ENCODE results near the gene LRRC72.

DNA sequence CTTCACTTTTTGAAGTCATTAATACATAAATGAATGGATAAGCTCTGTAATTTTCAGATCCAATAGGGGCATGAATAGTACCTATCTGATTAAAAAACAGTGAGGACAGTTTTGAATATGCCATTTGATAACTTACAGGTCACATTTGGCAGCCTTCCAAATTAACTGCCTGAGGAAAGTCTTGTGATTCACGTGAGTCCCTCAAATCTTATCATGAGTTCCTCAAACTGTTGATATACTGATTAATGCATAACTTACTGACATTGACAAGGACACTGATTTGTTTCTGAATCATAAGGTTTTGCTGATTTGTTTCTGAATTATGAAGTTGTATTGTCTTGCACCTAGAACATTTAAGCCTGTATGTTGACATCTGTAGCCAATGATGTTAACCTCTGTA, 63.8 kb downstream of the LRRC72 start:
- TF ChIP-seq, protein P1, sequence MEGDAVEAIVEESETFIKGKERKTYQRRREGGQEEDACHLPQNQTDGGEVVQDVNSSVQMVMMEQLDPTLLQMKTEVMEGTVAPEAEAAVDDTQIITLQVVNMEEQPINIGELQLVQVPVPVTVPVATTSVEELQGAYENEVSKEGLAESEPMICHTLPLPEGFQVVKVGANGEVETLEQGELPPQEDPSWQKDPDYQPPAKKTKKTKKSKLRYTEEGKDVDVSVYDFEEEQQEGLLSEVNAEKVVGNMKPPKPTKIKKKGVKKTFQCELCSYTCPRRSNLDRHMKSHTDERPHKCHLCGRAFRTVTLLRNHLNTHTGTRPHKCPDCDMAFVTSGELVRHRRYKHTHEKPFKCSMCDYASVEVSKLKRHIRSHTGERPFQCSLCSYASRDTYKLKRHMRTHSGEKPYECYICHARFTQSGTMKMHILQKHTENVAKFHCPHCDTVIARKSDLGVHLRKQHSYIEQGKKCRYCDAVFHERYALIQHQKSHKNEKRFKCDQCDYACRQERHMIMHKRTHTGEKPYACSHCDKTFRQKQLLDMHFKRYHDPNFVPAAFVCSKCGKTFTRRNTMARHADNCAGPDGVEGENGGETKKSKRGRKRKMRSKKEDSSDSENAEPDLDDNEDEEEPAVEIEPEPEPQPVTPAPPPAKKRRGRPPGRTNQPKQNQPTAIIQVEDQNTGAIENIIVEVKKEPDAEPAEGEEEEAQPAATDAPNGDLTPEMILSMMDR (optimal IDR thresholded peaks at IDR 0.05 in 1 of 3, IDR thresholded peaks at IDR 0.05 in 1 of 3, conservative IDR thresholded peaks at IDR 0.05 in 1 of 3; ENCODE audit: extremely low read depth in 1 of 3, insufficient read depth in 2 of 3, low read length in 3 of 3), result no peak
- no peak for TF ChIP-seq EZH2 (IDR thresholded peaks at IDR 0.05; ENCODE audit: low read length)

Measured in keratinocyte (primary cell).